Smooth muscle cell (in vitro differentiated cells): ENCODE measurements around the gene PSMG2. TPM values are rescaled to one million over a fixed set of nuclear protein-coding genes. Genes with fewer than 3 reads are reported as not detected.

Source experiments
- DNase-seq: peaks from one replicate; lab custom pipeline; 2025; ENCODE audit not compliant: unreplicated experiment; lab: John Stamatoyannopoulos, UW
- H2AFZ ChIP-seq: fragments of 200-600 bp; sonication (generic); 2 replicates; pipeline ENCODE4 v1.6.0; 2016; ENCODE audit warnings: antibody characterized with exemption, low read depth, mild to moderate bottlenecking
- H3F3A ChIP-seq: fragments of 200-600 bp; sonication (generic); 2 replicates; pipeline ENCODE4 v1.6.0; 2017; ENCODE audit warnings: antibody characterized with exemption, low read depth
- H3K27ac ChIP-seq: fragments of 200-600 bp; sonication (generic); 2 replicates; pipeline ENCODE4 v1.5.1; 2016; ENCODE audit warnings: low read depth, mild to moderate bottlenecking
- H3K27me3 ChIP-seq: fragments of 200-600 bp; sonication (generic); 2 replicates; pipeline ENCODE4 v1.6.1; 2016; ENCODE audit warnings: low read depth, mild to moderate bottlenecking
- H3K36me3 ChIP-seq: fragments of 200-600 bp; sonication (generic); 2 replicates; pipeline ENCODE4 v1.5.1; 2016; ENCODE audit warnings: low read depth
- H3K4me1 ChIP-seq: fragments of 200-600 bp; sonication (generic); 2 replicates; pipeline ENCODE4 v1.5.1; 2016; ENCODE audit warnings: low read depth
- H3K4me2 ChIP-seq: fragments of 200-600 bp; sonication (generic); 2 replicates; pipeline ENCODE4 v1.6.0; 2016; ENCODE audit warnings: mild to moderate bottlenecking
- H3K4me3 ChIP-seq: fragments of 200-600 bp; sonication (generic); 2 replicates; pipeline ENCODE4 v1.5.1; 2016; ENCODE audit warnings: mild to moderate bottlenecking
- H3K79me2 ChIP-seq: fragments of 200-600 bp; sonication (generic); 2 replicates; pipeline ENCODE4 v1.6.0; 2016; ENCODE audit warnings: low read depth, mild to moderate bottlenecking
- H3K9ac ChIP-seq: fragments of 200-600 bp; sonication (generic); 2 replicates; pipeline ENCODE4 v1.6.0; 2016; ENCODE audit warnings: low read depth
- H3K9me3 ChIP-seq: fragments of 200-600 bp; sonication (generic); replicated peaks from 2 replicates; pipeline ENCODE4 v1.5.1; 2016; ENCODE audit warnings: low read depth
- H4K20me1 ChIP-seq: fragments of 200-600 bp; sonication (generic); 2 replicates; pipeline ENCODE4 v1.6.0; 2016; ENCODE audit warnings: low read depth
- WGBS: methylation state at CpG from one replicate; pipeline ENCODE4 v1.1.7; 2016; ENCODE audit warnings: low lambda C conversion rate; 5-methylcytosine and 5-hydroxymethylcytosine counted together
- polyA plus RNA-seq: library from polyadenylated mRNA; unstranded; fragments of >200 nt; fragmentation: Nextera tagmentation; extraction: Ambion mirVana; gene quantifications from 2 replicates; pipeline ENCODE4 v1.2.1, GENCODE V29; 2016
- total RNA-seq: library from RNA; depleted of rRNA; stranded (reverse); fragments of >200 nt; gene quantifications from 2 replicates; pipeline ENCODE4 v1.2.3, GENCODE V29; 2014
- TF ChIP-seq, protein P1 (sequence below): fragments of 200-600 bp; sonication (generic); IDR thresholded peaks from 2 replicates; pipeline ENCODE4 v1.5.1; 2017; ENCODE audit warnings: borderline replicate concordance, mild to moderate bottlenecking, antibody characterized with exemption; ENCODE audit not compliant: insufficient read depth, poor library complexity, severe bottlenecking

The PSMG2 gene
- total and polyA plus RNA-seq, 2 experiments from 2014 or later, result 71.3 to 80.1 TPM

DNA sequence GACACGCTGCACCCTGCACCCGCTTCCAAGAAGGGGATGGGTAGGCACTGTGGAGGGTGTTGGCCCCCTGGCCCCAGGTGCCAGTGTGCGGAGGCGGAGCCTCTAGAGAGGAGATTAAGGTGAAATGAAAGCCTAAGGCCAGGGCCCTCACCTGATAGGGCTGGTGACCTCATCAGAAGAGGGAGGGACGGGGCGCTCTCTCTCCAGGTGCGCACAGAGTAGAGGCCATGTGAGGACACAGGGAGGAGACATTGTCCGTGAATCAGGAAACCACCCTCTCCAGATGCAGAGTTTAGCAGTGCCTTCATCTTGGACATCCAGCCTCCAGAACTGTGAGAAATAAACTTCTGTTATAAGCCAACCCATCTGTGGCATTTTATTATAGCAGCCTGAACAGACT lies 62.3 kb downstream of the PSMG2 start:
- WGBS, result 90% methylated on average over 8 of the region's 8 CpGs
- Histone ChIP-seq H3F3A (no peaks in the 10 kb centered on the region), H3K27ac (no peak overlapping the region), H3K79me2 (no peaks in the 10 kb centered on the region), H3K4me3 (no peak overlapping the region), H3K9ac (no peak overlapping the region), H3K4me2 (no peak overlapping the region), H3K9me3 (no peaks in the 10 kb centered on the region), H2AFZ (no peak overlapping the region), H3K36me3 (no peaks in the 10 kb centered on the region), H4K20me1 (no peaks in the 10 kb centered on the region), H3K4me1 (no peaks in the 10 kb centered on the region), H3K27me3 (no peaks in the 10 kb centered on the region)
- no peak for DNase-seq
- TF ChIP-seq, protein P1, sequence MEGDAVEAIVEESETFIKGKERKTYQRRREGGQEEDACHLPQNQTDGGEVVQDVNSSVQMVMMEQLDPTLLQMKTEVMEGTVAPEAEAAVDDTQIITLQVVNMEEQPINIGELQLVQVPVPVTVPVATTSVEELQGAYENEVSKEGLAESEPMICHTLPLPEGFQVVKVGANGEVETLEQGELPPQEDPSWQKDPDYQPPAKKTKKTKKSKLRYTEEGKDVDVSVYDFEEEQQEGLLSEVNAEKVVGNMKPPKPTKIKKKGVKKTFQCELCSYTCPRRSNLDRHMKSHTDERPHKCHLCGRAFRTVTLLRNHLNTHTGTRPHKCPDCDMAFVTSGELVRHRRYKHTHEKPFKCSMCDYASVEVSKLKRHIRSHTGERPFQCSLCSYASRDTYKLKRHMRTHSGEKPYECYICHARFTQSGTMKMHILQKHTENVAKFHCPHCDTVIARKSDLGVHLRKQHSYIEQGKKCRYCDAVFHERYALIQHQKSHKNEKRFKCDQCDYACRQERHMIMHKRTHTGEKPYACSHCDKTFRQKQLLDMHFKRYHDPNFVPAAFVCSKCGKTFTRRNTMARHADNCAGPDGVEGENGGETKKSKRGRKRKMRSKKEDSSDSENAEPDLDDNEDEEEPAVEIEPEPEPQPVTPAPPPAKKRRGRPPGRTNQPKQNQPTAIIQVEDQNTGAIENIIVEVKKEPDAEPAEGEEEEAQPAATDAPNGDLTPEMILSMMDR, result no peak

DNA sequence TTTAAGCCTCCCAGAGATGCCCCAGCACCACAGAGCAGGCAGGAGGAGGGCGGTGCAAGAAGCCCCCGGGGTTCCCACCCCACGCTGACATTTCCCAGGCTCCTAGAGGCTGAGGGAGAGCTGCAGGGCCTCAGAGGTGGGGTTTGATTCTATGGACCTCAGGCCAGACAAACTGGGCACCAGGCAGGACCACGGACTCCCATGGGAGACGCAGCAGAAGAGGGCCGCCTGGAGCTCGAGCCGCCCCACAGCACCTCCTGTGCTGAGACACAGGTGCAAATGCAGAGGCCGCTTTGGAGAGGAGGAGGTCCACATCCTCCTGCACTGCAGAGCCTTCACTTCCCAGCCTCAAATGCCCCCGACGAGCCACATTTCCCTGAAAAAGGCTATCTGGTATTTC lies 62.7 kb downstream of the PSMG2 start:
- Histone ChIP-seq H3K27ac (no peak overlapping the region), H3F3A (no peaks in the 10 kb centered on the region), H3K4me3 (no peak overlapping the region), H3K9me3 (no peaks in the 10 kb centered on the region), H3K4me2 (no peak overlapping the region), H3K4me1 (no peaks in the 10 kb centered on the region), H3K27me3 (no peaks in the 10 kb centered on the region), H3K9ac (no peak overlapping the region), H3K79me2 (no peaks in the 10 kb centered on the region), H4K20me1 (no peaks in the 10 kb centered on the region), H3K36me3 (no peaks in the 10 kb centered on the region), H2AFZ (no peak overlapping the region)
- 96% methylated on average over 11 of the region's 11 CpGs for WGBS
- TF ChIP-seq, protein P1, result no peak
- no peak for DNase-seq

DNA sequence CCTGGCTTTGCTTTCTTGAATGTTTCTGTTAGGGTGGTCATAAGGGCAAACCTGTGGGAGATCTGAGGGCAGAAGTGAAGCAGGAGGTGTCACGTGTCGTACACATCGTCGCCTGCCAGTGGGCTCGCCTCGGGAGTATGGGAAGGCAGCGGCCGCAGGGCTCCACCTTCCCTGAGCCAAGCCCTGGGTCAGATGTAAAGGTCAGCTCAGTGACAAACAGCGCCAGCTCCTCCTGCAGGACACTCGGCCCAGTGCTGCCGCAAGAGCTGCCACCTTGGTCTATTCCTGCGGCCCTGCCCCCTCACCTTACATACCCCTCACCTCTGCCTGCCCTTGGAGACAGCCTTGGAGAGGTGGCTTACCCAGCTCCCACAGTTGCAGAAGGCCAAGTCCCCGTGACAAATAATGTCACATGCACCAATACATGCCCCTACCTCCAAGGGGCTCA lies 64.2 kb downstream of the PSMG2 start:
- WGBS, result 37% methylated on average over 13 of the region's 13 CpGs
- TF ChIP-seq, protein P1, result no peak
- Histone ChIP-seq H3K27me3 (no peaks in the 10 kb centered on the region), H2AFZ (no peak overlapping the region), H3K9ac (no peak overlapping the region), H3K4me1 (no peaks in the 10 kb centered on the region), H3K36me3 (no peaks in the 10 kb centered on the region), H4K20me1 (no peaks in the 10 kb centered on the region), H3F3A (no peaks in the 10 kb centered on the region), H3K27ac (no peak overlapping the region), H3K4me3 (no peak overlapping the region), H3K4me2 (no peak overlapping the region), H3K79me2 (no peaks in the 10 kb centered on the region), H3K9me3 (no peaks in the 10 kb centered on the region)
- no peak for DNase-seq

DNA sequence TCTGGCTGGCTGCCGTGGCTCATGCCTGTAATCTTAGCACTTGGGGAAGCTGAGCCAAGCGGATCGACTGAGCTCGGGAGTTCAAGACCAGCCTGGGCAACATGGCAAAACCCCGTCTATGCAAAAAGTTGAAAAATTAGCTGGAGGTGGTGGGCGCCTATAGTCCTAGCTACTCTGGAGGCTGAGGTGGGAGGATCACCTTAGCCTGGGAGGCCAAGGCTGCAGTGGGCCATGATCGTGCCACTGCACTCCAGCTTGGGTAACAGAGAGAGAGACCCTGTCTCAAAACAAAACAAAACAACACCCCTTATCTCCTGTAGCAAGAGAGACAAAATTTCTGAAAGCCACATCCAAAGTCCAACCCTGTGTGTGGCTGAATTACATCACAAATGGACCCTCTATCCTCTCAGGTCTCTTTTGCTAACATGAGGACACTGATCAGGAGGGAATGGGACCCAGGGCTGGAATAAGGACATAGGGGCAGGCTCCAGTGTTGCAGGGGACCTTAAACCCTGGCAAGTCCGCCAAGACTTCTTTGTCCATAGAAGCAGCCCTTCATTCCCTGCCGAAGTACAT lies 64.8 kb downstream of the PSMG2 start:
- WGBS, result 94% methylated on average over 9 of the region's 9 CpGs

More for the DNA sequence above, 64.8 kb downstream of the PSMG2 start:
- Histone ChIP-seq H2AFZ (no peak overlapping the region), H3F3A (no peaks in the 10 kb centered on the region), H3K36me3 (no peaks in the 10 kb centered on the region), H4K20me1 (no peaks in the 10 kb centered on the region), H3K79me2 (no peaks in the 10 kb centered on the region), H3K4me1 (no peaks in the 10 kb centered on the region), H3K4me3 (no peak overlapping the region), H3K9ac (no peak overlapping the region), H3K27ac (no peak overlapping the region), H3K9me3 (no peaks in the 10 kb centered on the region), H3K4me2 (no peak overlapping the region), H3K27me3 (no peaks in the 10 kb centered on the region)
- no peak for DNase-seq
- TF ChIP-seq, protein P1, result no peak
